ENCODE data around the gene SMYD3. TPM values are rescaled to one million over a fixed set of nuclear protein-coding genes. Genes with fewer than 3 reads are reported as not detected.

Gene SMYD3
- total and polyA plus RNA-seq, 2 donors (not counting 1 experiment from before 2014, with no cell fraction given) = 69.4 to 83.1 TPM

DNA sequence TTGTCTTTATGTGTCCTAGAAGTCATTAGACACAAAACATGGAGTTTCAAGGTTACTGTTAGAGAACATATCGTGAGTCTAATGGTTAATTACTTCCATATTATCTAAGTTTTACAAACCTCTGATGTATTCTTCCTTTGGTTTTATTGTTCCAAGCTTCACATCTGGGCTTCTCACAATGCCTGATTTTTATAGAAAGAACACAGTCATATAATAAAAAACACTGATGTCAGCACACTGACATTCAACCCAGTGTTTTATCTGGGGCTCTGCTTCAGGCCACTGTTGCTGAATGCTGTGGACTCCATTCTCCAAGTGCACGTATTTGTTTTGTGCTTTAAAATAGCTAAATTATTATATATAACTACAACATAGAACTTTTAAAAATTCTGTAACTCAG is 232.9 kb downstream of the SMYD3 start:
- Histone ChIP-seq H3K4me1 (ENCODE audit: control insufficient read depth, extremely low read depth, insufficient read depth, low read length) (no peaks in the 10 kb centered on the region), H3K9me3 (ENCODE audit: control insufficient read depth, insufficient read depth, low read depth, low read length) (no peaks in the 10 kb centered on the region), H3K9ac (ENCODE audit: insufficient read depth, low read length) (no peak overlapping the region), H3K27ac (ENCODE audit: insufficient read depth, low read length) (no peak overlapping the region), H3K79me2 (ENCODE audit: control insufficient read depth, insufficient read depth, low read length) (no peaks in the 10 kb centered on the region), H3K36me3 (ENCODE audit: control insufficient read depth, insufficient read depth, low read length) (no peaks in the 10 kb centered on the region), H3K27me3 (ENCODE audit: control insufficient read depth, insufficient read depth, low read length) (no peaks in the 10 kb centered on the region), H4K20me1 (ENCODE audit: control insufficient read depth, extremely low read depth, insufficient read depth, low read length) (no peaks in the 10 kb centered on the region), H2AFZ (ENCODE audit: low read length) (no peak overlapping the region), H3K4me2 (ENCODE audit: extremely low read depth, insufficient read depth, low read length) (no peak overlapping the region), H3K4me3 (replicated peaks in 1 of 4; ENCODE audit: control extremely low read depth in 1 of 4, insufficient read depth in 1 of 4, low read depth in 3 of 4, low read length in 4 of 4) (no peak overlapping the region)
- DNase-seq (ENCODE audit: low read depth in 2 of 2) = no peak
- no peak for TF ChIP-seq EZH2 (IDR thresholded peaks at IDR 0.05; ENCODE audit: low read length, missing control alignments)
- TF ChIP-seq, protein P1, sequence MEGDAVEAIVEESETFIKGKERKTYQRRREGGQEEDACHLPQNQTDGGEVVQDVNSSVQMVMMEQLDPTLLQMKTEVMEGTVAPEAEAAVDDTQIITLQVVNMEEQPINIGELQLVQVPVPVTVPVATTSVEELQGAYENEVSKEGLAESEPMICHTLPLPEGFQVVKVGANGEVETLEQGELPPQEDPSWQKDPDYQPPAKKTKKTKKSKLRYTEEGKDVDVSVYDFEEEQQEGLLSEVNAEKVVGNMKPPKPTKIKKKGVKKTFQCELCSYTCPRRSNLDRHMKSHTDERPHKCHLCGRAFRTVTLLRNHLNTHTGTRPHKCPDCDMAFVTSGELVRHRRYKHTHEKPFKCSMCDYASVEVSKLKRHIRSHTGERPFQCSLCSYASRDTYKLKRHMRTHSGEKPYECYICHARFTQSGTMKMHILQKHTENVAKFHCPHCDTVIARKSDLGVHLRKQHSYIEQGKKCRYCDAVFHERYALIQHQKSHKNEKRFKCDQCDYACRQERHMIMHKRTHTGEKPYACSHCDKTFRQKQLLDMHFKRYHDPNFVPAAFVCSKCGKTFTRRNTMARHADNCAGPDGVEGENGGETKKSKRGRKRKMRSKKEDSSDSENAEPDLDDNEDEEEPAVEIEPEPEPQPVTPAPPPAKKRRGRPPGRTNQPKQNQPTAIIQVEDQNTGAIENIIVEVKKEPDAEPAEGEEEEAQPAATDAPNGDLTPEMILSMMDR (conservative IDR thresholded peaks at IDR 0.05 in 1 of 2, IDR thresholded peaks at IDR 0.05 in 1 of 2; ENCODE audit: low read depth in 1 of 2, low read length in 2 of 2) = no peak

DNA sequence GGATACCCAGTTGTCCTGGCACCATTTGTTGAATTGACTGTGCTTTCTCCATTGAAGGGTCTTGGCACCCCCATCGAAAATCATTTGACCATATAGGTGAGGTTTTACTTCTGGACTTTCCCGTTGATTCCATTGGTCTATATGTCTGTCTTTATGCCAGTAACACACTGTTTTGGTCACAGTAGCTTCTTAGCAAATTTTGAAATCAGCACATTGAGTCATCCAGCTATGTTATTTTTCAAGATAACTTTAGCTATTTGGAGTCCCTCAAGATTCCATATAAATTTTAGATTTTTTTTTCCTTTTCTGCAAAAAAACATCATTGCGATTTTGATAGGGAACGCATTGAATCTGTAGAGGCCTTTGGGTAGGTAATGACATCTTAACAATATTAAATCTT is 235.6 kb downstream of the SMYD3 start:
- Histone ChIP-seq H3K4me2 (ENCODE audit: extremely low read depth, insufficient read depth, low read length) (no peak overlapping the region), H3K4me3 (replicated peaks in 1 of 4; ENCODE audit: control extremely low read depth in 1 of 4, insufficient read depth in 1 of 4, low read depth in 3 of 4, low read length in 4 of 4) (no peak overlapping the region), H3K27me3 (ENCODE audit: control insufficient read depth, insufficient read depth, low read length) (no peaks in the 10 kb centered on the region), H4K20me1 (ENCODE audit: control insufficient read depth, extremely low read depth, insufficient read depth, low read length) (no peaks in the 10 kb centered on the region), H3K9me3 (ENCODE audit: control insufficient read depth, insufficient read depth, low read depth, low read length) (no peaks in the 10 kb centered on the region), H3K36me3 (ENCODE audit: control insufficient read depth, insufficient read depth, low read length) (no peaks in the 10 kb centered on the region), H2AFZ (ENCODE audit: low read length) (no peak overlapping the region), H3K9ac (ENCODE audit: insufficient read depth, low read length) (no peak overlapping the region), H3K4me1 (ENCODE audit: control insufficient read depth, extremely low read depth, insufficient read depth, low read length) (no peaks in the 10 kb centered on the region), H3K79me2 (ENCODE audit: control insufficient read depth, insufficient read depth, low read length) (no peaks in the 10 kb centered on the region), H3K27ac (ENCODE audit: insufficient read depth, low read length) (no peak overlapping the region)
- DNase-seq (ENCODE audit: low read depth in 2 of 2) = peak; percentile 33 to 41
- no peak for TF ChIP-seq EZH2 (IDR thresholded peaks at IDR 0.05; ENCODE audit: low read length, missing control alignments)
- TF ChIP-seq, protein P1 (conservative IDR thresholded peaks at IDR 0.05 in 1 of 2, IDR thresholded peaks at IDR 0.05 in 1 of 2; ENCODE audit: low read depth in 1 of 2, low read length in 2 of 2) = no peak

DNA sequence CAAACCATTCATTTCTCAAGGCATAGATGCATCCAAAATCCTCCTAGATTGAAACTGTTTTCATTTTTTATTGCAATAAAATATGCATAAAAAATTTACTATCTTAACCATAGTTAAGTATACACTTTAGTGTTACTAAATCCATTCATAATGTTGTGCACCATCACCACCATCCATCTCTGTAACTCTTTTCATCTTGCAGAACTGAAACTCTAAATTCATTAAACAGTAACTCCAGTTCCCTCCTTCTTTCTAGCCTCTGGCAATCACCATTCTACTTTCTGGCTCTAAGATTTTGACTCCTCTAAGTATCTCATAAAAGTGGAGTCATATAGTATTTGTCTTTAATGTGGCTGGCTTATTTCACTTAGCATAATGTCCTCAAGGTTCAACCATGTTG is 236.8 kb downstream of the SMYD3 start:
- Histone ChIP-seq H3K4me3 (replicated peaks in 1 of 4; ENCODE audit: control extremely low read depth in 1 of 4, insufficient read depth in 1 of 4, low read depth in 3 of 4, low read length in 4 of 4) (no peak overlapping the region), H3K4me1 (ENCODE audit: control insufficient read depth, extremely low read depth, insufficient read depth, low read length) (no peaks in the 10 kb centered on the region), H3K36me3 (ENCODE audit: control insufficient read depth, insufficient read depth, low read length) (no peaks in the 10 kb centered on the region), H3K79me2 (ENCODE audit: control insufficient read depth, insufficient read depth, low read length) (no peaks in the 10 kb centered on the region), H4K20me1 (ENCODE audit: control insufficient read depth, extremely low read depth, insufficient read depth, low read length) (no peaks in the 10 kb centered on the region), H3K4me2 (ENCODE audit: extremely low read depth, insufficient read depth, low read length) (no peak overlapping the region), H3K27ac (ENCODE audit: insufficient read depth, low read length) (no peak overlapping the region), H3K9ac (ENCODE audit: insufficient read depth, low read length) (no peak overlapping the region), H3K9me3 (ENCODE audit: control insufficient read depth, insufficient read depth, low read depth, low read length) (no peaks in the 10 kb centered on the region), H2AFZ (ENCODE audit: low read length) (no peak overlapping the region), H3K27me3 (ENCODE audit: control insufficient read depth, insufficient read depth, low read length) (no peaks in the 10 kb centered on the region)
- TF ChIP-seq, protein P1 (conservative IDR thresholded peaks at IDR 0.05 in 1 of 2, IDR thresholded peaks at IDR 0.05 in 1 of 2; ENCODE audit: low read depth in 1 of 2, low read length in 2 of 2) = no peak
- TF ChIP-seq EZH2 (IDR thresholded peaks at IDR 0.05; ENCODE audit: low read length, missing control alignments) = no peak
- DNase-seq (ENCODE audit: low read depth in 2 of 2) = no peak
